GM12878 (cell line): ENCODE measurements around the gene NMNAT1. TPM values are rescaled to one million over a fixed set of nuclear protein-coding genes. Genes with fewer than 3 reads are reported as not detected.

ENCODE experiments used
- ATAC-seq: fragments of 200-7000 bp; cut with Tn5 transposase; 3 replicates; pipeline ENCODE4 v1.9.1; 2020; ENCODE audit warnings: mild to moderate bottlenecking, moderate library complexity
- BruUV-seq: library from RNA; stranded (reverse); fragments of 400-500 nt; replicated peaks from 2 replicates; lab custom pipeline; 2021; lab: Mats Ljungman, UMichigan
- CTCF ChIA-PET: fragments of 300-600 bp; sonication (Branson Sonifier 250); formaldehyde crosslinking; extraction: SDS; loops from one replicate; lab custom pipeline; 2021; ENCODE audit warnings: inconsistent platforms; lab: Yijun Ruan, JAX
- POLR2A ChIA-PET: fragments of 350-600 bp; formaldehyde crosslinking; extraction: SDS; loops from one replicate; lab custom pipeline; 2021; ENCODE audit warnings: inconsistent platforms; lab: Charles Lee
- RAD21 ChIA-PET: fragments of 300-600 bp; sonication (Branson Sonifier 250); formaldehyde crosslinking; loops from one replicate; lab custom pipeline; 2023; ENCODE audit warnings: antibody characterized with exemption; ENCODE audit not compliant: unreplicated experiment; lab: Charles Lee
- SMC1A ChIA-PET: fragments of 300-600 bp; sonication (Branson Sonifier 250); formaldehyde crosslinking; loops from one replicate; lab custom pipeline; 2023; ENCODE audit not compliant: unreplicated experiment, uncharacterized antibody; lab: Charles Lee
- DNase-seq: peaks from one replicate; pipeline ENCODE4 v3.0.0-alpha.2; 2011; ENCODE audit warnings: low read depth, low spot score
- FAIRE-seq: peaks from 3 replicates; lab custom pipeline; 2011; peaks lifted over from hg19 to GRCh38; lab: Jason Lieb, UNC
- H2AFZ ChIP-seq: 2 replicates; pipeline ENCODE4 v1.6.0; 2011; ENCODE audit warnings: low read depth, low read length, control low read depth; ENCODE audit not compliant: control insufficient read depth
- H3K27ac ChIP-seq: 2 replicates; pipeline ENCODE4 v1.5.1; 2011; ENCODE audit warnings: control low read depth; ENCODE audit not compliant: control insufficient read depth, insufficient read depth
- H3K27me3 ChIP-seq, 2 experiments: replicated peaks in 1 of 2; 2 replicates each; pipeline versions ENCODE4 v1.6.0 to v1.6.1; 2011; ENCODE audit warnings: low read length in 1 of 2; ENCODE audit not compliant: control insufficient read depth in 2 of 2, insufficient read depth in 2 of 2
- H3K36me3 ChIP-seq, 2 experiments: 2 replicates each; pipeline ENCODE4 v1.5.1; 2011; ENCODE audit warnings: low read length in 1 of 2; ENCODE audit not compliant: control insufficient read depth in 2 of 2, insufficient read depth in 2 of 2
- H3K4me1 ChIP-seq: 2 replicates; pipeline ENCODE4 v1.6.1; 2011; ENCODE audit warnings: mild to moderate bottlenecking, low read length, moderate library complexity, mixed read lengths; ENCODE audit not compliant: control insufficient read depth, insufficient read depth
- H3K4me2 ChIP-seq: 2 replicates; pipeline ENCODE4 v1.6.0; 2011; ENCODE audit warnings: control low read depth; ENCODE audit not compliant: control insufficient read depth, insufficient read depth
- H3K4me3 ChIP-seq: fragments of 200-600 bp; sonication (generic); 2 replicates; pipeline ENCODE4 v1.5.1; 2016
- H3K79me2 ChIP-seq: 2 replicates; pipeline ENCODE4 v1.6.0; 2011; ENCODE audit warnings: low read length; ENCODE audit not compliant: control insufficient read depth, insufficient read depth
- H3K9ac ChIP-seq: 2 replicates; pipeline ENCODE4 v1.8.0; 2011; ENCODE audit warnings: low read length, control low read depth, mixed read lengths; ENCODE audit not compliant: control insufficient read depth, insufficient read depth
- H3K9me3 ChIP-seq: replicated peaks from 3 replicates; pipeline ENCODE4 v1.5.1; 2011; ENCODE audit warnings: mild to moderate bottlenecking, low read length; ENCODE audit not compliant: control insufficient read depth, insufficient read depth
- H4K20me1 ChIP-seq: 2 replicates; pipeline ENCODE4 v1.6.0; 2011; ENCODE audit not compliant: control insufficient read depth, insufficient read depth
- ATF2 ChIP-seq: IDR thresholded peaks from 2 replicates; pipeline ENCODE4 v1.6.1; 2012; ENCODE audit warnings: low read length, inconsistent platforms
- ATF3 ChIP-seq: IDR thresholded peaks from 2 replicates; pipeline ENCODE4 v1.6.1; 2011; ENCODE audit warnings: low read depth, mild to moderate bottlenecking, low read length, moderate library complexity, borderline replicate concordance; ENCODE audit errors: extremely low read depth
- BCL11A ChIP-seq: IDR thresholded peaks from 2 replicates; pipeline ENCODE4 v1.6.1; 2011; ENCODE audit warnings: low read depth, low read length
- EZH2 ChIP-seq: IDR thresholded peaks from 2 replicates; pipeline ENCODE4 v1.6.1; 2012; ENCODE audit warnings: low read depth, mild to moderate bottlenecking, control low read depth, inconsistent platforms, low read length, borderline replicate concordance; ENCODE audit not compliant: control insufficient read depth
- POLR2A ChIP-seq: IDR thresholded peaks from 2 replicates; pipeline ENCODE4 v1.6.1; 2011; ENCODE audit warnings: low read depth, mild to moderate bottlenecking, low read length
- SIN3A ChIP-seq: IDR thresholded peaks from 2 replicates; pipeline ENCODE4 v1.6.1; 2012; ENCODE audit warnings: low read depth, low read length, improper control_type of control experiment
- ZBTB33 ChIP-seq: fragments of 450-650 bp; IDR thresholded peaks from 2 replicates; pipeline ENCODE4 v1.6.1; 2017; ENCODE audit warnings: mild to moderate bottlenecking
- WGBS: methylation state at CpG from one replicate; pipeline ENCODE4 v1.1.6; 2016; ENCODE audit warnings: low lambda C conversion rate; ENCODE audit not compliant: insufficient replicate concordance, insufficient coverage; ENCODE audit errors: missing lambda C conversion rate; 5-methylcytosine and 5-hydroxymethylcytosine counted together
- in situ Hi-C: fragments of 300-500 bp; cut with MboI; formaldehyde crosslinking; loops from 9 replicates; pipeline ENCODE4 v1.14.3; 2018; ENCODE audit warnings: mixed read lengths
- intact Hi-C: fragments of 100-400 bp; cut with micrococcal nuclease; formaldehyde crosslinking; loops from one replicate; pipeline ENCODE4 v1.14.2; 2022; ENCODE audit not compliant: unreplicated experiment
- polyA plus RNA-seq, 11 experiments: library from polyadenylated mRNA; depleted of rRNA in 4 of 11; unstranded in 6 of 11; stranded (reverse) in 5 of 11; fragments of >200 nt; fragmentation: Nextera tagmentation in 4 of 11; fragmentation: Illumina TruSeq in 1 of 11; extraction: Ambion mirVana in 4 of 11; extraction: Trizol in 1 of 11; gene quantifications; 1 replicate in 1 of 11; 2 replicates in 10 of 11; pipeline versions ENCODE4 v1.2.1 to v1.2.3, GENCODE V29; 2011 to 2016; ENCODE audit warnings: inconsistent platforms in 2 of 11, missing spikeins in 2 of 11, low read depth in 1 of 11
- total RNA-seq, 4 experiments: library from RNA; depleted of rRNA in 3 of 4; stranded (reverse); fragments of >200 nt in 3 of 4; fragmentation: Illumina TruSeq in 1 of 4; extraction: Trizol in 1 of 4; gene quantifications; 2 replicates each; pipeline versions ENCODE4 v1.2.1 to v1.2.3, GENCODE V29; 2013 to 2021

Gene NMNAT1
- total and polyA plus RNA-seq, 10 of the 15 experiments (the other 5 are each of a cell fraction or from before 2014, with no cell fraction given), result 7.2 to 16.7 (median 11.7) TPM

- ATAC-seq, result no peak
- Histone ChIP-seq H4K20me1 (no peaks in the 10 kb centered on the region), H3K27ac (no peak overlapping the region), H3K27me3 (no peaks in the 10 kb centered on the region), H2AFZ (no peak overlapping the region), H3K9ac (no peak overlapping the region), H3K4me3 (no peak overlapping the region), H3K79me2 (peaks cover 2% of the 10 kb centered on the region; the same call in 1 of the 2 replicates), H3K4me2 (no peak overlapping the region), H3K4me1 (peaks cover 31% of the 10 kb centered on the region), H3K36me3 (no peaks in the 10 kb centered on the region), H3K9me3 (no peaks in the 10 kb centered on the region)
- WGBS, result 87% methylated on average over 9 of the region's 9 CpGs
- TF ChIP-seq EZH2, result no peak
- TF ChIP-seq POLR2A, result no peak
- TF ChIP-seq ZBTB33, result no peak
- no peak for TF ChIP-seq SIN3A
- no peak for TF ChIP-seq ATF2
- TF ChIP-seq ATF3, result no peak
- no peak for TF ChIP-seq BCL11A
- no TSS peak for BruUV-seq
- ChIA-PET CTCF (interaction anchor here (0.5 kb wide), 1 partner anchor 117 kb away, joined by 3 read pairs; no protein-coding TSS in a partner anchor), POLR2A (interaction anchor here (0.6 to 1.7 kb wide), 3 partner anchors 10 to 214 kb away, joined by 3 read pairs; no protein-coding TSS in a partner anchor), SMC1A (no interaction called here), RAD21 (no interaction called here)
- DNase-seq, result no peak
- in situ Hi-C loops, result no loop called here
- intact Hi-C loops, result no loop called here
- FAIRE-seq, result no peak
These were observed 41.9 kb upstream of the NMNAT1 start for GRCh38 chr1:9901148-9902059.
